ENCODE results near the gene TARS3. TPM values are rescaled to one million over a fixed set of nuclear protein-coding genes. Genes with fewer than 3 reads are reported as not detected.

TARS3 gene
- total RNA-seq, 1 experiment from 2014 or later = 14.1 TPM

DNA sequence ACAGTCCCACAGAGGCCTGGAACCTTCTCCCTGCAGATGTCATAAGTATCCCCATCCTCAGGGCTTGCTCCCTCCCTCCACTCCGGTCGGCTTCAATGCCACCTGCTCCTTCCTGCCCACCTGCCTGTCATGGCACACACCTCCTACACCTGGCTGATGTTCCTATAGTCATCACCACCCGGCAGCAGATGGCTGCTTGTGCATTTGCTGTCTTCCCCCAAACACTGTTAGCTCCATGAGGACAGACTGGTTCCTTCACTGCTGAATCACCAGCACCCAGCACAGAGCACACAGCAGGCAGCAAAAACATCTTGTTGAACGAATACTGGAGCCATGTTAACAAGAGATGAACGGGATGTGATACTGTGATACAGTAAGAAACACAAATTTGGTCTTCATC lies 14.8 kb downstream of the TARS3 start:
- Histone ChIP-seq H2BK20ac (ENCODE audit: low read depth, low read length, poor library complexity, severe bottlenecking) (no peak overlapping the region), H3T11ph (ENCODE audit: low read length) (no peak overlapping the region), H2BK5ac (ENCODE audit: insufficient read length, low read length) (no peak overlapping the region), H3K9me3 (ENCODE audit: control insufficient read depth, low read depth, low read length) (no peaks in the 10 kb centered on the region), H2AFZ (ENCODE audit: low read length) (no peak overlapping the region), H3K79me1 (ENCODE audit: insufficient read depth, low read depth, low read length, poor library complexity, severe bottlenecking) (no peaks in the 10 kb centered on the region), H3K79me2 (ENCODE audit: insufficient read depth, low read length) (no peaks in the 10 kb centered on the region), H2BK12ac (ENCODE audit: insufficient read length, low read depth, low read length) (no peak overlapping the region), H4K5ac (ENCODE audit: insufficient read length, low read depth, low read length) (peak overlapping the region; percentile 33), H3K27ac (ENCODE audit: insufficient read length, low read depth, low read length) (no peak overlapping the region), H2AK5ac (ENCODE audit: insufficient read length, low read length) (no peak overlapping the region), H2BK120ac (ENCODE audit: low read depth, low read length, poor library complexity, severe bottlenecking) (no peak overlapping the region), H2BK15ac (ENCODE audit: low read depth, low read length) (no peak overlapping the region), H3K4ac (ENCODE audit: low read depth, low read length) (no peak overlapping the region), H3K9ac (ENCODE audit: extremely low read depth, insufficient read length, low read length) (no peak overlapping the region), H3K4me1 (ENCODE audit: insufficient read depth, low read length) (no peaks in the 10 kb centered on the region), H3K27me3 (ENCODE audit: insufficient read depth, low read length) (no peaks in the 10 kb centered on the region; the same call in 1 of the 2 replicates), H3K14ac (ENCODE audit: insufficient read depth, low read length) (no peak overlapping the region), H4K91ac (ENCODE audit: insufficient read length, low read depth, low read length) (no peak overlapping the region), H3K4me2 (ENCODE audit: insufficient read depth, insufficient read length, low read length) (no peak overlapping the region), H4K8ac (replicated peaks; ENCODE audit: insufficient read length, low read depth, low read length) (no peak overlapping the region), H4K20me1 (ENCODE audit: control insufficient read depth, insufficient read depth, insufficient read length) (no peaks in the 10 kb centered on the region), H3K23me2 (ENCODE audit: insufficient read length, low read depth, low read length, poor library complexity, severe bottlenecking) (no peaks in the 10 kb centered on the region), H3K56ac (ENCODE audit: insufficient read length, low read depth, low read length) (no peak overlapping the region), H3K18ac (ENCODE audit: insufficient read length, low read depth, low read length) (no peak overlapping the region), H3K23ac (ENCODE audit: insufficient read length, low read depth, low read length) (no peak overlapping the region)
- Mint-ChIP-seq H3K36me3 (ENCODE audit: insufficient read depth in 1 of 3, low read depth in 3 of 3) (peaks cover 2 to 51% (median 21%) of the 10 kb centered on the region in 3 experiments; a peak in 6 of 7 replicates), H3K9me3 (no peaks in the 10 kb centered on the region), H3K4me3 (no peak overlapping the region), H3K27ac (peak overlapping the region in 1 of 3 experiments; percentile 55; a peak in 4 of 7 replicates), H3K27me3 (ENCODE audit: low read depth) (no peaks in the 10 kb centered on the region), H3K4me1 (no peaks in the 10 kb centered on the region)
- WGBS (ENCODE audit: extremely low coverage, insufficient read length, low lambda C conversion rate) = no CpG with 5 or more reads among the region's 5 CpGs
- DNase-seq = no peak
- TF ChIP-seq, protein P1, sequence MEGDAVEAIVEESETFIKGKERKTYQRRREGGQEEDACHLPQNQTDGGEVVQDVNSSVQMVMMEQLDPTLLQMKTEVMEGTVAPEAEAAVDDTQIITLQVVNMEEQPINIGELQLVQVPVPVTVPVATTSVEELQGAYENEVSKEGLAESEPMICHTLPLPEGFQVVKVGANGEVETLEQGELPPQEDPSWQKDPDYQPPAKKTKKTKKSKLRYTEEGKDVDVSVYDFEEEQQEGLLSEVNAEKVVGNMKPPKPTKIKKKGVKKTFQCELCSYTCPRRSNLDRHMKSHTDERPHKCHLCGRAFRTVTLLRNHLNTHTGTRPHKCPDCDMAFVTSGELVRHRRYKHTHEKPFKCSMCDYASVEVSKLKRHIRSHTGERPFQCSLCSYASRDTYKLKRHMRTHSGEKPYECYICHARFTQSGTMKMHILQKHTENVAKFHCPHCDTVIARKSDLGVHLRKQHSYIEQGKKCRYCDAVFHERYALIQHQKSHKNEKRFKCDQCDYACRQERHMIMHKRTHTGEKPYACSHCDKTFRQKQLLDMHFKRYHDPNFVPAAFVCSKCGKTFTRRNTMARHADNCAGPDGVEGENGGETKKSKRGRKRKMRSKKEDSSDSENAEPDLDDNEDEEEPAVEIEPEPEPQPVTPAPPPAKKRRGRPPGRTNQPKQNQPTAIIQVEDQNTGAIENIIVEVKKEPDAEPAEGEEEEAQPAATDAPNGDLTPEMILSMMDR (conservative IDR thresholded peaks at IDR 0.05) = no peak
